ENCODE measurements around the gene NUAK2.

Gene NUAK2

GRCh38 chr1:205370780-205371179 is 49.2 kb upstream of the NUAK2 start:
- Histone ChIP-seq H3K9me3 (ENCODE audit: control insufficient read depth, insufficient read depth, low read depth, low read length) (no peaks in the 10 kb centered on the region), H3K36me3 (ENCODE audit: control insufficient read depth in 2 of 2, insufficient read depth in 1 of 2, low read length in 2 of 2) (no peaks in the 10 kb centered on the region), H3K4me3 (ENCODE audit: low read depth, low read length) (no peak overlapping the region), H3K27ac (ENCODE audit: extremely low read depth, low read depth, low read length) (no peak overlapping the region), H3K4me1 (ENCODE audit: control insufficient read depth, insufficient read depth, low read length) (peaks cover 26% of the 10 kb centered on the region)
- CTCF ChIA-PET: interaction anchor here (0.6 to 1.4 kb wide), 4 partner anchors 17 to 341 kb away, joined by 3 to 6 read pairs (median 3); no protein-coding TSS in a partner anchor
- POLR2A ChIA-PET: no interaction called here
- TF ChIP-seq ZNF610 (tag by site-specific recombination; IDR thresholded peaks at IDR 0.05; ENCODE audit: borderline replicate concordance) (no peak), TCF7L2 (IDR thresholded peaks at IDR 0.05; ENCODE audit: borderline replicate concordance, low read depth, low read length) (no peak), ZNF169 (tag by site-specific recombination; IDR thresholded peaks at IDR 0.05) (no peak), RBAK (tag by site-specific recombination; IDR thresholded peaks at IDR 0.05) (no peak), ZNF76 (tag by site-specific recombination; IDR thresholded peaks at IDR 0.05; ENCODE audit: borderline replicate concordance, low read depth) (no peak), ZSCAN4 (tag by site-specific recombination; IDR thresholded peaks at IDR 0.05) (no peak), ZFP37 (tag by site-specific recombination; IDR thresholded peaks at IDR 0.05) (no peak), ZNF24 (tag by site-specific recombination; IDR thresholded peaks at IDR 0.05) (no peak), SETDB1 (IDR thresholded peaks at IDR 0.05; ENCODE audit: insufficient read length, low read length) (no peak), ZNF777 (tag by site-specific recombination; IDR thresholded peaks at IDR 0.05; ENCODE audit: borderline replicate concordance) (no peak), WT1 (tag by site-specific recombination; IDR thresholded peaks at IDR 0.05) (no peak), ZNF335 (tag by site-specific recombination; conservative IDR thresholded peaks at IDR 0.05) (no peak), BCL6B (tag by site-specific recombination; IDR thresholded peaks at IDR 0.05) (no peak), GLIS2 (tag by site-specific recombination; IDR thresholded peaks at IDR 0.05) (no peak), ZNF394 (tag by site-specific recombination; IDR thresholded peaks at IDR 0.05; ENCODE audit: borderline replicate concordance) (no peak), ZNF280C (tag by site-specific recombination; IDR thresholded peaks at IDR 0.05) (no peak)

GRCh38 chr1:205369701-205370123 is 48.2 kb upstream of the NUAK2 start:
- H3K4me1 ChIP-seq (ENCODE audit: control insufficient read depth, insufficient read depth, low read length): peaks cover 20% of the 10 kb centered on the region
- H3K36me3 ChIP-seq (ENCODE audit: control insufficient read depth in 2 of 2, insufficient read depth in 1 of 2, low read length in 2 of 2): no peaks in the 10 kb centered on the region
- H3K4me3 ChIP-seq (ENCODE audit: low read depth, low read length): no peak overlapping the region
- ChIA-PET CTCF (interaction anchor here (0.6 to 4.7 kb wide), 4 partner anchors 14 to 1265 kb away, joined by 3 to 30 read pairs (median 6); partner anchors contain the start of gene KLHDC8A), POLR2A (no interaction called here)
- H3K27ac ChIP-seq (ENCODE audit: extremely low read depth, low read depth, low read length): no peak overlapping the region
- no peaks in the 10 kb centered on the region for H3K9me3 ChIP-seq (ENCODE audit: control insufficient read depth, insufficient read depth, low read depth, low read length)
- TF ChIP-seq ZNF621 (tag by site-specific recombination; IDR thresholded peaks at IDR 0.05) (no peak), ZNF558 (tag by site-specific recombination; IDR thresholded peaks at IDR 0.05) (no peak), ZNF155 (tag by site-specific recombination; IDR thresholded peaks at IDR 0.05) (no peak), INSM2 (tag by site-specific recombination; IDR thresholded peaks at IDR 0.05) (no peak), ZSCAN30 (tag by site-specific recombination; IDR thresholded peaks at IDR 0.05) (no peak), ZNF362 (tag by site-specific recombination; IDR thresholded peaks at IDR 0.05) (no peak), TRIM28 (IDR thresholded peaks at IDR 0.05; ENCODE audit: borderline replicate concordance, low read length) (no peak), ZNF23 (tag by site-specific recombination; IDR thresholded peaks at IDR 0.05; ENCODE audit: borderline replicate concordance) (no peak), ZNF549 (tag by site-specific recombination; IDR thresholded peaks at IDR 0.05) (no peak), PATZ1 (tag by site-specific recombination; IDR thresholded peaks at IDR 0.05) (no peak), ZNF146 (tag by site-specific recombination; IDR thresholded peaks at IDR 0.05) (no peak)
